ENCODE data around the gene RAB37. TPM values are rescaled to one million over a fixed set of nuclear protein-coding genes. Genes with fewer than 3 reads are reported as not detected.

The RAB37 gene
- total and polyA plus RNA-seq, 9 of the 15 experiments (the other 6 are each of a cell fraction or from before 2014, with no cell fraction given), result 0.03 to 0.27 (median 0.11) TPM; not detected in 4

GRCh38 chr17:74715144-74715543, 21.9 kb upstream of the RAB37 start (continued):
- TF ChIP-seq DMBX1 (CRISPR knock-in tag; IDR thresholded peaks at IDR 0.05; ENCODE audit: borderline replicate concordance) (peak; percentile 60; the same call in 1 of the 2 replicates), ZFX (CRISPR knock-in tag; IDR thresholded peaks at IDR 0.05) (no peak), ZNF239 (CRISPR knock-in tag; IDR thresholded peaks at IDR 0.05) (0 out of 2 replicates have a peak, but pooled peaks have one; percentile 35), CCNT2 (IDR thresholded peaks at IDR 0.05; ENCODE audit: borderline replicate concordance, extremely low read depth, insufficient read length, low read depth, low read length) (peak; percentile 68), KLF1 (tag; IDR thresholded peaks at IDR 0.05) (peak; percentile 99), HDAC3 (IDR thresholded peaks at IDR 0.05; ENCODE audit: borderline replicate concordance, partially characterized antibody) (peak; percentile 88), SMARCB1 (IDR thresholded peaks at IDR 0.05; ENCODE audit: insufficient read length, low read depth) (no peak), ZNF644 (tag; IDR thresholded peaks at IDR 0.05; ENCODE audit: low read depth) (0 out of 2 replicates have a peak, but pooled peaks have one; percentile 42), KLF6 (CRISPR knock-in tag; IDR thresholded peaks at IDR 0.05; ENCODE audit: borderline replicate concordance) (peak; percentile 76; the same call in 1 of the 2 replicates), JUND (IDR thresholded peaks at IDR 0.05; ENCODE audit: borderline replicate concordance, low read depth, low read length) (peak; percentile 70), JUND (tag; IDR thresholded peaks at IDR 0.05; ENCODE audit: borderline replicate concordance, low read depth, low read length) (peak; percentile 12; the same call in 1 of the 3 replicates), HNRNPUL1 (IDR thresholded peaks at IDR 0.05; ENCODE audit: low read length) (no peak), POLR2AphosphoS5 (IDR thresholded peaks at IDR 0.05; ENCODE audit: control insufficient read depth, insufficient read depth, low read depth, low read length) (peak; percentile 59; the same call in 1 of the 2 replicates), NFIC (IDR thresholded peaks at IDR 0.05) (peak; percentile 58; the same call in 1 of the 2 replicates), TCF3 (CRISPR knock-in tag; IDR thresholded peaks at IDR 0.05) (peak; percentile 87), EP300 (IDR thresholded peaks at IDR 0.05; ENCODE audit: low read length) (peak; percentile 70), PTRF (tag; IDR thresholded peaks at IDR 0.05) (no peak), MIER1 (IDR thresholded peaks at IDR 0.05; ENCODE audit: low read depth) (no peak), CBFA2T3 (IDR thresholded peaks at IDR 0.05) (peak; percentile 91), CXXC5 (CRISPR knock-in tag; IDR thresholded peaks at IDR 0.05) (peak; percentile 87), ZBED1 (IDR thresholded peaks at IDR 0.05) (0 out of 2 replicates have a peak, but pooled peaks have one; percentile 36), TFAP4 (CRISPR knock-in tag; IDR thresholded peaks at IDR 0.05; ENCODE audit: borderline replicate concordance) (peak; percentile 65), NKRF (IDR thresholded peaks at IDR 0.05; ENCODE audit: borderline replicate concordance) (no peak), ID3 (CRISPR knock-in tag; IDR thresholded peaks at IDR 0.05) (no peak), ID3 (tag; IDR thresholded peaks at IDR 0.05) (peak; percentile 87), ZBTB8A (IDR thresholded peaks at IDR 0.05; ENCODE audit: partially characterized antibody) (no peak)

Data from K562 (cell line).